Measurements from ENCODE around the gene LDLRAD2. TPM values are rescaled to one million over a fixed set of nuclear protein-coding genes. Genes with fewer than 3 reads are reported as not detected.
A peak's percentile ranks its signal among the peaks of the same experiment; 100 is the strongest.

The LDLRAD2 gene
- total and polyA plus RNA-seq, 5 donors from 2014 or later, result 0.27 TPM; not detected in 4

- H3K4me3 Mint-ChIP-seq, result no peak overlapping the region
- H3K4me1 Mint-ChIP-seq, result peaks cover 0 to 2% (median 0%) of the 10 kb centered on the region in 4 donors
- Histone ChIP-seq H3K4me1 (ENCODE audit: control insufficient read depth, insufficient read depth, low read length, poor library complexity, severe bottlenecking) (no peaks in the 10 kb centered on the region), H3K9me3 (ENCODE audit: control insufficient read depth in 2 of 2, low read length in 2 of 2) (no peaks in the 10 kb centered on the region), H3K27me3 (ENCODE audit: control insufficient read depth, insufficient read depth, low read length) (no peaks in the 10 kb centered on the region), H3K27ac (ENCODE audit: insufficient read depth, low read length, poor library complexity, severe bottlenecking) (no peak overlapping the region), H3K4me3 (ENCODE audit: low read depth, low read length) (no peak overlapping the region), H3K36me3 (ENCODE audit: control insufficient read depth, insufficient read depth, low read length) (no peaks in the 10 kb centered on the region)
- no peaks in the 10 kb centered on the region for H3K27me3 Mint-ChIP-seq
- H3K36me3 Mint-ChIP-seq, result no peaks in the 10 kb centered on the region
- no peak for ATAC-seq (ENCODE audit: low read depth in 2 of 2)
- no peak overlapping the region for H3K27ac Mint-ChIP-seq
- no peaks in the 10 kb centered on the region for H3K9me3 Mint-ChIP-seq
- no peak for DNase-seq
Measured at GRCh38 chr1:21870611-21871010, 58.5 kb downstream of the LDLRAD2 start.

GRCh38 chr1:21871943-21872342 lies 59.9 kb downstream of the LDLRAD2 start:
- H3K36me3 Mint-ChIP-seq, result no peaks in the 10 kb centered on the region
- no peak overlapping the region for H3K4me3 ChIP-seq (ENCODE audit: low read depth, low read length)
- H3K27me3 ChIP-seq (ENCODE audit: control insufficient read depth, insufficient read depth, low read length), result no peaks in the 10 kb centered on the region
- H3K27ac Mint-ChIP-seq, result peak overlapping the region in 1 of 3 donors; percentile 80
- no peaks in the 10 kb centered on the region for H3K27me3 Mint-ChIP-seq
- no peak for DNase-seq
- H3K4me1 Mint-ChIP-seq, result peaks cover 0 to 2% (median 0%) of the 10 kb centered on the region in 4 donors
- no peaks in the 10 kb centered on the region for H3K4me1 ChIP-seq (ENCODE audit: control insufficient read depth, insufficient read depth, low read length, poor library complexity, severe bottlenecking)
- no peak for ATAC-seq (ENCODE audit: low read depth in 2 of 2)
- H3K9me3 ChIP-seq (ENCODE audit: control insufficient read depth in 2 of 2, low read length in 2 of 2), result no peaks in the 10 kb centered on the region
- H3K4me3 Mint-ChIP-seq, result no peak overlapping the region
- no peaks in the 10 kb centered on the region for H3K9me3 Mint-ChIP-seq
- no peak overlapping the region for H3K27ac ChIP-seq (ENCODE audit: insufficient read depth, low read length, poor library complexity, severe bottlenecking)
- no peaks in the 10 kb centered on the region for H3K36me3 ChIP-seq (ENCODE audit: control insufficient read depth, insufficient read depth, low read length)

DNA sequence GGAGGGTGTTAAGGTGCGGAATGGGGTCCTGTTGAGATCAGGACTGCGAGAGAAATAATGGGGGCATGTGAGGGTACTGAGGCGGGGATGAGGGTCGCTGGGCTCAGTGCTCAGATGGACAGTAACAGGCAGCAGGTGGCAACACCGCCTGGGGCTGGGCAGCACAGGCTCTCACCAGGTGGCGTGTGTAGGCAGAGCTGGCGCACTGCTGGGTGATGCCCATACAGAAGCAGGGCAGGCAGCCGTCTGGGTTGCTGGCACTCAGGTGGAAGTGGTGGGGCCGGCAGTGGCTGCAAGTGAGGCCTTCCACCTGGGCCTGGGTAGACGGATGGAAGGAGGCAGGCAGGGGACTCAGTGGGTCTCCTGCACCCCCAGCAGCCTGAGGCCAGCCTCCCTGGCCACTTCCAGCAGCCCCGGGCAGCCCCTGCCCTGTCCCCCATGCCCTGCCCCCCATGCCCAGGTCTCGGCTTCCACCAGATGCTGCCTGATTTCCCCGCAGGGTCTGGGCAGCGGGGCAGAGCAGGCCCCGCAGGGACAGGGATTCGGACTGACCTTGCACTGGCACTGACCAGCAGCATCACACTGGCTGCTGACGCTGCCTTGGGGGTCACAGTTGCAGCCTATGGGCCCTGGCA lies 60.5 kb downstream of the LDLRAD2 start:
- H3K27me3 Mint-ChIP-seq, result no peaks in the 10 kb centered on the region
- no peak overlapping the region for H3K4me3 Mint-ChIP-seq
- H3K27me3 ChIP-seq (ENCODE audit: control insufficient read depth, insufficient read depth, low read length), result no peaks in the 10 kb centered on the region
- ATAC-seq (ENCODE audit: low read depth in 2 of 2), result no peak
- peaks cover 0 to 2% (median 0%) of the 10 kb centered on the region in 4 donors for H3K4me1 Mint-ChIP-seq
- no peaks in the 10 kb centered on the region for H3K9me3 Mint-ChIP-seq
- no peak for DNase-seq
- H3K27ac ChIP-seq (ENCODE audit: insufficient read depth, low read length, poor library complexity, severe bottlenecking), result no peak overlapping the region
- no peaks in the 10 kb centered on the region for H3K36me3 ChIP-seq (ENCODE audit: control insufficient read depth, insufficient read depth, low read length)
- no peaks in the 10 kb centered on the region for H3K9me3 ChIP-seq (ENCODE audit: control insufficient read depth in 2 of 2, low read length in 2 of 2)
- no peaks in the 10 kb centered on the region for H3K4me1 ChIP-seq (ENCODE audit: control insufficient read depth, insufficient read depth, low read length, poor library complexity, severe bottlenecking)
- no peaks in the 10 kb centered on the region for H3K36me3 Mint-ChIP-seq
- no peak overlapping the region for H3K4me3 ChIP-seq (ENCODE audit: low read depth, low read length)
- no peak overlapping the region for H3K27ac Mint-ChIP-seq

GRCh38 chr1:21873174-21873573 lies 61.1 kb downstream of the LDLRAD2 start:
- no peaks in the 10 kb centered on the region for H3K36me3 ChIP-seq (ENCODE audit: control insufficient read depth, insufficient read depth, low read length)
- no peaks in the 10 kb centered on the region for H3K27me3 Mint-ChIP-seq
- no peaks in the 10 kb centered on the region for H3K4me1 ChIP-seq (ENCODE audit: control insufficient read depth, insufficient read depth, low read length, poor library complexity, severe bottlenecking)
- no peaks in the 10 kb centered on the region for H3K27me3 ChIP-seq (ENCODE audit: control insufficient read depth, insufficient read depth, low read length)
- ATAC-seq (ENCODE audit: low read depth in 2 of 2), result no peak
- no peak overlapping the region for H3K4me3 ChIP-seq (ENCODE audit: low read depth, low read length)
- DNase-seq, result no peak
- no peaks in the 10 kb centered on the region for H3K9me3 Mint-ChIP-seq
- no peaks in the 10 kb centered on the region for H3K36me3 Mint-ChIP-seq
- no peak overlapping the region for H3K27ac ChIP-seq (ENCODE audit: insufficient read depth, low read length, poor library complexity, severe bottlenecking)
- H3K9me3 ChIP-seq (ENCODE audit: control insufficient read depth in 2 of 2, low read length in 2 of 2), result no peaks in the 10 kb centered on the region
- no peak overlapping the region for H3K4me3 Mint-ChIP-seq
- H3K4me1 Mint-ChIP-seq, result peaks cover 0 to 2% (median 0%) of the 10 kb centered on the region in 4 donors
- H3K27ac Mint-ChIP-seq, result no peak overlapping the region

DNA sequence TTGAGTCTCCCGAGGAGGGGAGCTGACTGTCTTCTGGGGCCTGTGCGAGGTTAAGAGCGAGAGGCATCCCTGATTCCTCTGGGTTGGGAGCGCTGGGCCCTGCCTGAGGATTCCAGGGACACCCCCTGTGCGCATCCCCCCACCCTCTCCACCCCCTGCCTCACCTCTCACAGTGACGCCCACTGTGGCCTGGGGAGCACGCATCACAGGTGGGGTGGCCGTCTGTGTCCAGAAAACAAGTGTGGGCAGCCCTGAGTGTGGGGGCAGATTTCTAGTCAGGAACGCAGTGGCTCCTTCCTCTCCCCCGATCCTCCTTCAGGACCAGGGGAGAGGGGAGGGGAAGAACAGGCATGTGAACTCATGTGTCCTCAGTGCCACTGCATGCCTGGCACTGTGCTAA lies 61.7 kb downstream of the LDLRAD2 start:
- DNase-seq (no peak), ATAC-seq (ENCODE audit: low read depth in 2 of 2) (no peak)
- no peak overlapping the region for H3K27ac ChIP-seq (ENCODE audit: insufficient read depth, low read length, poor library complexity, severe bottlenecking)
- H3K36me3 ChIP-seq (ENCODE audit: control insufficient read depth, insufficient read depth, low read length), result no peaks in the 10 kb centered on the region
- H3K4me1 ChIP-seq (ENCODE audit: control insufficient read depth, insufficient read depth, low read length, poor library complexity, severe bottlenecking), result no peaks in the 10 kb centered on the region
- Mint-ChIP-seq H3K4me3 (no peak overlapping the region), H3K27me3 (no peaks in the 10 kb centered on the region), H3K9me3 (no peaks in the 10 kb centered on the region), H3K27ac (no peak overlapping the region), H3K36me3 (no peaks in the 10 kb centered on the region), H3K4me1 (peaks cover 0 to 2% (median 0%) of the 10 kb centered on the region in 4 donors)
- no peak overlapping the region for H3K4me3 ChIP-seq (ENCODE audit: low read depth, low read length)
- no peaks in the 10 kb centered on the region for H3K9me3 ChIP-seq (ENCODE audit: control insufficient read depth in 2 of 2, low read length in 2 of 2)
- H3K27me3 ChIP-seq (ENCODE audit: control insufficient read depth, insufficient read depth, low read length), result no peaks in the 10 kb centered on the region

- Histone ChIP-seq H3K9me3 (ENCODE audit: control insufficient read depth in 2 of 2, low read length in 2 of 2) (no peaks in the 10 kb centered on the region), H3K36me3 (ENCODE audit: control insufficient read depth, insufficient read depth, low read length) (no peaks in the 10 kb centered on the region), H3K27ac (ENCODE audit: insufficient read depth, low read length, poor library complexity, severe bottlenecking) (no peak overlapping the region), H3K4me1 (ENCODE audit: control insufficient read depth, insufficient read depth, low read length, poor library complexity, severe bottlenecking) (no peaks in the 10 kb centered on the region), H3K4me3 (ENCODE audit: low read depth, low read length) (no peak overlapping the region), H3K27me3 (ENCODE audit: control insufficient read depth, insufficient read depth, low read length) (no peaks in the 10 kb centered on the region)
- Mint-ChIP-seq H3K4me3 (no peak overlapping the region), H3K36me3 (no peaks in the 10 kb centered on the region), H3K4me1 (peaks cover 0 to 2% (median 0%) of the 10 kb centered on the region in 4 donors), H3K27ac (no peak overlapping the region), H3K27me3 (no peaks in the 10 kb centered on the region), H3K9me3 (no peaks in the 10 kb centered on the region)
- ATAC-seq (ENCODE audit: low read depth in 2 of 2), result no peak
- DNase-seq, result no peak
Measured at GRCh38 chr1:21874328-21874727, 62.3 kb downstream of the LDLRAD2 start.

Other genes with a start within 250 kb of the LDLRAD2 start
- gene RAP1GAP, start 142.9 kb upstream of the LDLRAD2 start, total RNA-seq, result 0.84 TPM
- gene RAP1GAP, start 142.9 kb upstream of the LDLRAD2 start, polyA plus RNA-seq, result not detected
- gene USP48, start 29.1 kb upstream of the LDLRAD2 start, total RNA-seq, result 126 TPM
- gene USP48, start 29.1 kb upstream of the LDLRAD2 start, polyA plus RNA-seq, result 10 to 100 TPM; 31.3 to 52.9 (median 36.6) TPM
- gene HSPG2, start 125.0 kb downstream of the LDLRAD2 start, total RNA-seq, result 3.2 TPM
- under 1 TPM in 3 of 4 donors, not detected in 1; 0.05 to 0.23 (median 0.10) TPM for gene HSPG2, start 125.0 kb downstream of the LDLRAD2 start, polyA plus RNA-seq
- not detected for gene CELA3B, start 164.8 kb downstream of the LDLRAD2 start, total RNA-seq
- gene CELA3B, start 164.8 kb downstream of the LDLRAD2 start, polyA plus RNA-seq, result not detected
- not detected for gene CELA3A, start 189.4 kb downstream of the LDLRAD2 start, total RNA-seq
- not detected for gene CELA3A, start 189.4 kb downstream of the LDLRAD2 start, polyA plus RNA-seq
- 376 TPM for gene CDC42, start 240.4 kb downstream of the LDLRAD2 start, total RNA-seq
- gene CDC42, start 240.4 kb downstream of the LDLRAD2 start, polyA plus RNA-seq, result 100 to 1,000 TPM; 290 to 513 (median 434) TPM

All from CD4-positive, CD25-positive, alpha-beta regulatory T cell (primary cell).